Mesangial cell (primary cell): ENCODE results near the gene FAM110A. TPM values are rescaled to one million over a fixed set of nuclear protein-coding genes. Genes with fewer than 3 reads are reported as not detected.

ENCODE experiments used
- total RNA-seq: library from RNA; depleted of rRNA; stranded (reverse); fragments of >200 nt; gene quantifications from 2 replicates; pipeline ENCODE4 v1.2.3, GENCODE V29; 2015

FAM110A gene
- 5.8 and 10.9 TPM in 2 replicates for total RNA-seq

GRCh38 chr20:833450-834150 lies at the start of gene FAM110A:
FAM110A (plus strand) TSS chr20:833715; CDS start chr20:844805, 11,090 bp downstream.

Other genes starting within 250 kb of the FAM110A start
- gene TCF15, start 223.4 kb upstream of the FAM110A start, total RNA-seq, result not detected in 2 replicates
- 26.9 and 36.2 TPM in 2 replicates for gene SRXN1, start 180.5 kb upstream of the FAM110A start, total RNA-seq
- not detected in 2 replicates for gene SCRT2, start 157.9 kb upstream of the FAM110A start, total RNA-seq
- gene SLC52A3, start 65.2 kb upstream of the FAM110A start, total RNA-seq, result not detected in 2 replicates
- not detected in 2 replicates for gene ANGPT4, start 82.6 kb downstream of the FAM110A start, total RNA-seq
- gene RSPO4, start 168.6 kb downstream of the FAM110A start, total RNA-seq, result 0.13 and 0.16 TPM in 2 replicates